Left kidney (tissue), 2 donors: ENCODE measurements around the gene C19orf85. TPM values are rescaled to one million over a fixed set of nuclear protein-coding genes. Genes with fewer than 3 reads are reported as not detected.
A peak's percentile ranks its signal among the peaks of the same experiment; 100 is the strongest.
"Not testable (repeated sequence)": the region's sequence is repeated elsewhere in the genome, so short reads cannot be mapped to it uniquely, and the experiment has no call there.

Experiments
- DNase-seq: peaks from one replicate; pipeline ENCODE4 v3.0.0-alpha.2; 2013
- polyA plus RNA-seq: library from polyadenylated mRNA; unstranded; fragments of 120-200 nt; gene quantifications from one replicate; pipeline ENCODE4 v1.2.1, GENCODE V29; 2013; ENCODE audit not compliant: insufficient read length

C19orf85 gene
- polyA plus RNA-seq, 1 donor = not detected

DNA sequence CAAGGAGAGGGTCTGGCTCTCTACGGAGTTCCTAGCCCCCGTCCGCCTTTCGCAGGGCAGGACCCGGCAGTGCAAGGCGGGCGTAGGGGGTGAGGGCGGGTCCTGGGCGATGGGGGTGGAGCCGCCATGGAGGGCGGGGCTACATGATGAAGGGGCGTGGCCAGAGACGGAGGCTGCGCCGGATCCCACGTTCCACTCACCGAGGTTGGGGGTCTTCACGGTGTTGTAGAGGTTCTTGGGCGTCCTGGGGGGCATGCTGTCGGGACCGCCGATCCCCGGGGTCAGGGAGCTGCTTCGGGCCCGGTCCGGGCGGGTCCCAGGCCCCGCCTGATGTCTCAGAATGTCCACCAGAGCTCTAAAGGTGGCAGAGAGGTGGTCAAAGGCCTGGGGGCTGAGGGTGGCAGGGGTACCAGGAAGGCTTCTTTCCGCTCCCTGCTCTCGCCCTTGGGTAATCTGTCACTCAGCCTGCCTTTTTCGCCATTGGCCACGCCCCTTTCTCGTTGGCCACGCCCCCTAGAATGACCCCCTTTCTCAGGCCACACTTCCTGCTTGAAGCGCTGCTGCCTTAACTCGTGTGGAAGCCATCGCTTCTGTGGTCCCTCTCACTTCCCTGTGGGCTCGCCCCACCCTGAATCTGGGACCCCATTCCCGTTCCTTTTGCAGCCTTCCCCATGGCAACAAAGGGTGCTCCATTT is 24.0 kb downstream of the C19orf85 start:
- no peak for DNase-seq

DNA sequence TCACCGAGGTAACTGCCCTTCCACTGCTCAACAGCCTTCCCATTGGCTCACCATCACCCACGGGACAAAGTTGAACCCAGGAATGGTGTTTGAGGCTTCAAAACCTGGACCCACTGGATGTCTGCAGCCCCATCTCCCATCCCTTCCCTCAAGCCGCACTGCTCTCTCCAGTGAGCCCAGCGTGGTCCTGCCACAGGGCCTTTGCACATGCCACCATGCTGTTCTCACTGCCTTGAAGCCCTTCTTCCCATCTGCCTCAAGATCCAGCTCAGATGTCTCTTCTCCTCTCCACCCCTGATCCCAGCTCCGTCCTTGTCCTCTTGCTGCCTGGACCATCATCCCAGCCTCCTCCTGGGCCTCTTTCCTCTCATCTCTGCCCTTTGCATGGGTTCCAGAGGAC is 25.5 kb downstream of the C19orf85 start:
- no peak for DNase-seq

DNA sequence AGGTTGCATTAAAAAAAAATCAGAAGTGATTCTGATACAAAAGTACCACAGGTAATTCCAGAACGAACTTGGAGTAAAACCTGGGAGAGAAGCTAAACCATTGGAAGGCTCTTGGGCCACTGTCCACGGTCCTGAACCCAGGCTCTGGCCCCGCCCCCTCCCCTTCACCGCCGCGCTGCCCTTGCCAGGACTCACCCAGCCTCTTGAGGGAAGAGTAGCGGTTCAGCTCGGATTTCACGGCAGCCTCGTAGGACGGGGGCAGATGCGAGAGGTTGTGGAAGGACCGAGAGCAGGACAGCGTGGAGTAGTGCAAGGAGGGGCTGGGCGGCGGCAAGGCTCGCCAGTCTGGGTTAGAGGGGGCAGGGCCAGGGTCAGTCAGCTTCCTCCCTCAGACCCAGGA is 27.1 kb downstream of the C19orf85 start:
- DNase-seq = peak; percentile 75

DNA sequence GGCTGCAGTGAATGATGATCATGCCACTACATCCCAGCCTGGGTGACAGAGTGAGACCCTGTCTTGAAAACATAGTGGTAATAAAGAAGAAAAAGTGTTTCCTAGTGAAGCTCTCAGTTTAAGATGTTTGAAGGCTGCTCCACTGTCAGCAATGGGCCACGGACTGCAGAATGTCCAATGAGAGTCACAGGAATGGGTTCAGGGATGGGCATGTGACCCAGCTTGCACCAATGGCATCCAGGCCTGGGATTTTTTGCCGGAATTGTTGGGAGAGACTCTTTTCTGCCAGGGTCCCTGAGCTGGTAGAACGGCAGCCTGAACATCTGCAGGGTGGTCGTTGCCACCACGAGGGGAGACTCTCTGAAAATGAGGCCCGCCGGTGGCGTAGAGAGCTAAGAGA is 27.7 kb downstream of the C19orf85 start:
- DNase-seq = no peak

DNA sequence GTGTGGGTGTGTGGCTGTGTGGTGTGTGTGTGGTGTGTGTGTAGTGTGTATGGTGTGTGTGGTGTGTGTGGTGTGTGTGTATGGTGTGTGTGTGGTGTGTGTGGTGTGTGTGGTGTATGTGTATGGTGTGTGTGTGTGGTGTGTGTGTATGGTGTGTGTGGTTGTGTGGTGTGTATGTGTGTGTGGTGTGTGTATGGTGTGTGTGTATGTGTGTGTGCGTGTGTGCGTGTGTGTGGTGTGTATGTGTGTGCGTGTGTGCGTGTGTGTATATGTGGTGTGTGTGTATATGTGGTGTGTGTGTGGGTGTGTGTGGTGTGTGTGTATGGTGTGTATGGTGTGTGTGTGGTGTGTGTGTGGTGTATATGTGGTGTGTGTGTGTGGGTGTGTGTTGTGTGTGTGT is 29.5 kb downstream of the C19orf85 start:
- no peak for DNase-seq

DNA sequence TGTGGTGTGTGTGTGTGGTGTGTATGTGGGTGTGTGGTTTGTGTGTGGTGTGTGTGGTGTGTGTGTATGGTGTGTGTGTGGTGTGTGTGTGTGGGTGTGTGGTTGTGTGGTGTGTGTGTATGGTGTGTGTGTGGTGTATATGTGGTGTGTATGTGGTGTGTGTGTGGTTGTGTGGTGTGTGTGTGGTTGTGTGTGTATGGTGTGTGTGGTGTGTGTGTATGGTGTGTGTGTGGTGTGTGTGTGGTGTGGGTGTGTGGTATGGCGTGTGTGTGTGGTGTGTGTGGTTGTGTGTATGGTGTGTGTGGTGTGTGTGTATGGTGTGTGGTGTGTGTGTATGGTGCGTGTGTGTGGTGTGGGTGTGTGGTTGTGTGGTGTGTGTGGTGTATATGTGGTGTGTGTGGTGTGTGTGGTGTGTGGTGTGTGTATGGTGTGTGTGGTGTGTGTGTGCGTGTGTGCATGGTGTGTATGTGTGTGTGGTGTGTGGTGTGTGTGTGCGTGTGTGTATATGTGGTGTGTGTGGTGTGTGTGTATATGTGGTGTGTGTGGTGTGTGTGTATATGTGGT is 30.1 kb downstream of the C19orf85 start:
- DNase-seq = no peak

DNA sequence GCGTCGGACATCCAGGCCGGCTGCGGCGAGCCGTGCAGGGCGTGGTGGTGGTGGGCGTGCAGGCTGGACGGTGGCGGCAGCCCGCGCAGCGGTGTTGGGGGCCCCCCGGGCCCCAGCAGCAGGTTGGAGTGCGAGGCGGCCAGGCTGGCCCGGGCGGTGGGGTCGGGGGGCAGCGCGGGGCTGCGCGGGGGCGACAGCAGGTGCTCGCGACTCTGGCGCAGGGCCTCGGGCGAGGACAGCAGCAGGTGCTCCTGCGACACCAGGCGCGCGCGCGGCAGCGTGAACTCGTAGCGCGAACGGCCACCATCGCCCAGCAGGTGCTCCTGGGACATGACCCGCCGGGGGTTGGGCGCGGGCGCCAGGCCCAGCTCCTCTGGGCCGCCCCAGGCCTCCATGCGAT is 31.3 kb downstream of the C19orf85 start:
- DNase-seq = no peak

GRCh38 chr19:55432241-55432959 is 32.2 kb downstream of the C19orf85 start:
- DNase-seq = no peak

DNA sequence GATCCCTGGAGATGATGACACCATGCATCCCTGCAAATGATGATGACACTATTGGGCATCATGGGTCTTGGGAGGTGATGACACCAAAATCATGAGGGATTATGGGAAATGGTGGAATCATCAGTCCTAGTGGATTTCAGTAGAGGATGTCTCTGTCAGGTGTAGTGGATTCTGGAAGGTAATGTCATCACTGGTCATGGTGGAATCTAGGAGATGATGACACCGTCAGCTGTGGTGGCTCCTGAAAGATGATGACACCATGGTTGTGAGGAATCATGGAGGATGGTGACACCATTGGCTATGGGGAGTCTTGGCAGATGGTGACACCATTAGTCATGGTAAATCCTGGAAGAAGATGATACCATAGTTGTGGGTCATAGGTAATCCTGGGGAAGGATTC is 33.4 kb downstream of the C19orf85 start:
- DNase-seq = no peak

DNA sequence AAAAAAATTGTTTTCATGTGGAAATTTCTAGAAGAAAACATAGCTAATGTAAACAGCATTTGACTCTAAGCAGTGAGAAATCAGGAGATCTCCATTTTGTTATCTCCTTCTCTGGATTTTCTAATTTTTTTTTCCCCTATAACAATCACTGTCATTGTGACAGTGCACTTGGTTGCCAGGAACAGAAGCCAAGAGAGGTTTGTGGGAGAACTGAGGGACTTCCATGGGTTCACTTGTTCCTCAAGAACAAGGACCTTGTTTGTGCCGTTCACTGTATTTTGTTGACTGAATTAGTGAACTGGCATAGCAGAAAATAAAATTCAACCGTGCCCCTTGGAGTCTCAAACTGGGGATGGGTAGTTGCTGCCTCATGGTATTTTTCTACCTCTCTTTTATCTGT is 38.5 kb downstream of the C19orf85 start:
- no peak for DNase-seq

DNA sequence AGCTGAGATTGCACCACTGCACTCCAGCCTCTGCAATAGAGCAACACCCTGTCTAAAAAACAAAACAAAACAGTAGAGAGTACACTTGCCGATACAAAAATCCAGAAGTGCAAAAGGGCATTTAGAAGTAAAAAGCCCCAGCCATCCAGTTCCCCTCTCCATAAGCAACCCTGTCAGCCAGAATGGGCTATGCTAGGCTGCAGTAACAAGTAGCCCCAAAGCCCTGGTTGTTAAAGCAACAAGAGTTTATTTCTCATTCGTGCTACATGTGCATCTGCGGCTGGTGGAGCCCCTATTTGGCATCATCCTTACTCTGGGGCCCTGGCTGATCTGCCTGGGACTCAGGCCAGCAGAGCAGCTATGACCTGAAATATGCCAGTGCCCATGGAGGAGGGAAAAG is 40.0 kb downstream of the C19orf85 start:
- DNase-seq = no peak

DNA sequence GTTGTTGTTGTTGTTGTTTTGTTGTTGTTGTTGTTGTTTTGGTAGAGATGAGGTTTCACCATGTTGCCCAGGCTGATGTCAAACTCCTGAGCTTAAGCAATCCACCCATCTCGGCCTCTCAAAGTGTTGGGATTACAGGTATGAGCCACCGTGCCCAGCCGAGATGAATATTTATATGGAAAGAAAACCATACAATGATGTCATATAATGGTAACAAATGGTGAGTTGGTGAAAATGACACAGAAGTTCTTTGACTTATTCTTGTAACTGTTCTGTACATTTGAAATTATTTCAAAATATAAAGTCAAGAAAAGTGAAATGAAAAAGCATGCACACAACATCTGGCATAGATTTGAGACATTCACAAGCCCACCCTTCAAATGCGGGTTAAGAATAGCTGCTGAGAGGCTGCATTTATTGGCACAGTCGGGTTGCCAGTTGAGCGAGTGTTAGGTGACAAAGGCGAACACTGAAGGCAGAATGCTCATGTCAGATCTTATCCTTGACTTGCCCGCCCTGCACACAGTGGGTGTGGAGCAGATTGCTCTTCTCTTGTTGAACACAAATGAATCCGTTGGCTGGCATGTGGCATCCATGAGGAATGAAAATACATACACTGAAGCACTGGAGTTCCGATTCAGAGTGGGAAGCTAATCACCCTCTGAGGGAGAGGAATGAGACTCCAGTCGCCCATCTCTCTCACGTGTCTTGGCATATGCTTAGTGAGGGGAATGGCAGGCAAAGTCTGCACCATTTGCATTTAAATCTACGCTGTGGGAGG is 41.1 kb downstream of the C19orf85 start:
- DNase-seq = no peak

DNA sequence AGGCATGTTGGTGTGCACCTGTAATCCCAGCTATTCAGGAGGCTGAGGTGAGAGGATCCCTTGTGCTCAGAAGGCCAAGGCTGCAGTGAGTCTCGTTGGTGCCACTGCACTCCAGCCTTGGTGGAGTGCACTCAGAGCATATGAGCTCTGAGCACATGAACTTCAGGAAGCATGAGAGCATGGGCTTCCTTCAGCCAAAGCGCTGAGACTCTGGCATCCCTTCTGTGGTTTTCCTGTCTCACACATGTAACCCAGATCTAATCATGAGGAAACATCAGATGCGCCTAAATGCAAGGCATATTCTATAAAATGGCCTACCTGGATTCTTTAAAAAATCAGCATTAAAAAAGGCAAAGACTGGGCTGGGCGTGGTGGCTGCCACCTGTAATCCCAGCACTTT is 43.3 kb downstream of the C19orf85 start:
- not testable (repeated sequence) for DNase-seq

GRCh38 chr19:55419624-55420236 is 44.8 kb downstream of the C19orf85 start:
- DNase-seq = no peak

- DNase-seq = no peak
Observed at GRCh38 chr19:55419103-55419502, 45.4 kb downstream of the C19orf85 start.

DNA sequence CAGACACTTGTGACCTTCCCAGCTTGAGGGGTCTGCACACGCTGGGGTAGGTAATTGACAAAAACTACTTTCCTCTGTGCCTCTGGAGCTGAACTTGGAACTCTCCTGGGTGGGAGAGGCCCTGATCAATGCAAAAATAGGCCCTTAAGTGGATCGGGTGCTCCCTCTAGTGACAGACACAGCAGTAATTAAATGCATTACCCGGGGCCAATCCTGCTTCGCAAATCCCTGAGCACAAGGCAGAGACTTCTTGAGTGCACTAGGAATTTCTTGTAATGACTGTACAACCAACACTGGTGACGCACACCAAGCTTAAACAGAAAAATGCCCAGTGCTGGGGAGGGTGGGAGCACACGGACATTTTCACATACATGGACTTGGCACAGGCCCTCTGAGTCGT is 46.4 kb downstream of the C19orf85 start:
- DNase-seq = peak; percentile 82

Other genes starting within 250 kb of the C19orf85 start
- gene TMEM86B, start 236.0 kb downstream of the C19orf85 start, polyA plus RNA-seq = 2.8 TPM
- gene PPP6R1, start 205.7 kb downstream of the C19orf85 start, polyA plus RNA-seq = 46.0 TPM
- gene HSPBP1, start 184.6 kb downstream of the C19orf85 start, polyA plus RNA-seq = 24.0 TPM
- 14.7 TPM for gene BRSK1, start 180.8 kb downstream of the C19orf85 start, polyA plus RNA-seq
- 1.5 TPM for gene TMEM150B, start 139.4 kb downstream of the C19orf85 start, polyA plus RNA-seq
- 24.4 TPM for gene KMT5C, start 124.9 kb downstream of the C19orf85 start, polyA plus RNA-seq
- 0.78 TPM for gene COX6B2, start 110.0 kb downstream of the C19orf85 start, polyA plus RNA-seq
- gene GARIN5B, start 101.5 kb downstream of the C19orf85 start, polyA plus RNA-seq = 0.17 TPM
- 1.4 TPM for gene IL11, start 94.3 kb downstream of the C19orf85 start, polyA plus RNA-seq
- gene TMEM190, start 87.9 kb downstream of the C19orf85 start, polyA plus RNA-seq = 0.48 TPM
- gene TMEM238, start 80.5 kb downstream of the C19orf85 start, polyA plus RNA-seq = 0.32 TPM
- 746 TPM for gene RPL28, start 78.8 kb downstream of the C19orf85 start, polyA plus RNA-seq
- gene UBE2S, start 57.0 kb downstream of the C19orf85 start, polyA plus RNA-seq = 43.7 TPM
- 0.20 TPM for gene SHISA7, start 21.5 kb downstream of the C19orf85 start, polyA plus RNA-seq
- gene ISOC2, start 3.1 kb downstream of the C19orf85 start, polyA plus RNA-seq = 30.1 TPM
- gene ZNF628, start 11.9 kb upstream of the C19orf85 start, polyA plus RNA-seq = 2.4 TPM
- gene NAT14, start 20.4 kb upstream of the C19orf85 start, polyA plus RNA-seq = 36.8 TPM
- gene SSC5D, start 23.7 kb upstream of the C19orf85 start, polyA plus RNA-seq = 1.1 TPM
- gene SBK2, start 72.4 kb upstream of the C19orf85 start, polyA plus RNA-seq = 1.1 TPM
- 0.58 TPM for gene SBK3, start 80.8 kb upstream of the C19orf85 start, polyA plus RNA-seq
- gene ZNF579, start 116.1 kb upstream of the C19orf85 start, polyA plus RNA-seq = 16.1 TPM
- gene FIZ1, start 134.8 kb upstream of the C19orf85 start, polyA plus RNA-seq = 20.7 TPM
- 5.4 TPM for gene ZNF524, start 135.5 kb upstream of the C19orf85 start, polyA plus RNA-seq
- 6.3 TPM for gene ZNF865, start 140.9 kb upstream of the C19orf85 start, polyA plus RNA-seq
- gene ZNF784, start 159.8 kb upstream of the C19orf85 start, polyA plus RNA-seq = 10.0 TPM
- gene ZNF580, start 176.3 kb upstream of the C19orf85 start, polyA plus RNA-seq = 39.9 TPM
- 20.7 TPM for gene ZNF581, start 178.9 kb upstream of the C19orf85 start, polyA plus RNA-seq
- 19.3 TPM for gene CCDC106, start 183.5 kb upstream of the C19orf85 start, polyA plus RNA-seq
- 164 TPM for gene U2AF2, start 190.3 kb upstream of the C19orf85 start, polyA plus RNA-seq
- gene EPN1, start 210.5 kb upstream of the C19orf85 start, polyA plus RNA-seq = 83.3 TPM